K562 (cell line): ENCODE measurements around the gene FBXW7. TPM values are rescaled to one million over a fixed set of nuclear protein-coding genes. Genes with fewer than 3 reads are reported as not detected.

ENCODE experiments used
- ATAC-seq: fragments of 200-7000 bp; cut with Tn5 transposase; 3 replicates; pipeline ENCODE4 v1.9.1; 2020; ENCODE audit warnings: moderate library complexity
- BruUV-seq: library from RNA; stranded (reverse); fragments of 400-500 nt; replicated peaks from 2 replicates; lab custom pipeline; 2021; lab: Mats Ljungman, UMichigan
- CTCF ChIA-PET: fragments of 300-600 bp; formaldehyde crosslinking; extraction: SDS; loops from one replicate; lab custom pipeline; 2021; ENCODE audit warnings: low intra/inter-chr PET ratio; lab: Yijun Ruan, JAX
- POLR2A ChIA-PET: fragments of 300-600, 350-650 bp; sonication (Branson Sonifier 250); formaldehyde crosslinking; extraction: SDS; loops from one replicate; lab custom pipeline; 2021; ENCODE audit warnings: antibody characterized with exemption, inconsistent platforms; lab: Yijun Ruan, JAX
- DNase-seq, 4 experiments: peaks; one replicate each; pipeline versions ENCODE4 v3.0.0 to v3.0.0-alpha.2; 2011 to 2018; ENCODE audit warnings: low spot score in 3 of 4, mixed read lengths in 3 of 4; ENCODE audit errors: extremely low read depth in 1 of 4
- FAIRE-seq: peaks from 2 replicates; lab custom pipeline; 2011; peaks lifted over from hg19 to GRCh38; lab: Jason Lieb, UNC
- H2AFZ ChIP-seq: 2 replicates; pipeline ENCODE4 v1.6.0; 2011; ENCODE audit warnings: low read depth, low read length, control low read depth, inconsistent platforms
- H3K27ac ChIP-seq: fragments of 200-600 bp; 3 replicates; pipeline ENCODE4 v1.8.0; 2011; ENCODE audit warnings: low read depth, mild to moderate bottlenecking, control low read depth, inconsistent platforms, low read length, moderate library complexity, mixed read lengths; ENCODE audit errors: extremely low read depth
- H3K27me3 ChIP-seq, 2 experiments: fragments of 300-600 bp in 1 of 2; 2 replicates in 1 of 2; 3 replicates in 1 of 2; pipeline versions ENCODE4 v1.6.0 to v1.8.0; 2011; ENCODE audit warnings: inconsistent platforms in 2 of 2, low read length in 2 of 2, mild to moderate bottlenecking in 1 of 2, mixed read lengths in 1 of 2, moderate library complexity in 1 of 2; ENCODE audit not compliant: control insufficient read depth in 2 of 2, insufficient read depth in 2 of 2
- H3K36me3 ChIP-seq: fragments of 300-600 bp; 3 replicates; pipeline ENCODE4 v1.8.0; 2011; ENCODE audit warnings: mild to moderate bottlenecking, low read length, inconsistent platforms; ENCODE audit not compliant: control insufficient read depth, insufficient read depth
- H3K4me1 ChIP-seq, 2 experiments: fragments of 200-600 bp in 1 of 2; replicated peaks in 1 of 2; 2 replicates in 1 of 2; 3 replicates in 1 of 2; pipeline versions ENCODE4 v1.5.1 to v1.8.0; 2011; ENCODE audit warnings: inconsistent platforms in 2 of 2, low read length in 2 of 2, mild to moderate bottlenecking in 1 of 2, mixed read lengths in 1 of 2, moderate library complexity in 1 of 2; ENCODE audit not compliant: control insufficient read depth in 2 of 2, insufficient read depth in 2 of 2
- H3K4me2 ChIP-seq: 2 replicates; pipeline ENCODE4 v1.6.1; 2011; ENCODE audit warnings: low read length, control low read depth, inconsistent platforms, mixed read lengths; ENCODE audit not compliant: insufficient read depth
- H3K4me3 ChIP-seq: fragments of 200-600 bp; sonication (generic), shearing (Covaris generic); 2 replicates; pipeline ENCODE4 v1.5.1; 2016; ENCODE audit warnings: control low read depth, inconsistent platforms
- H3K79me2 ChIP-seq: fragments of 200-600 bp; 3 replicates; pipeline ENCODE4 v1.8.0; 2011; ENCODE audit warnings: low read length, inconsistent platforms; ENCODE audit not compliant: control insufficient read depth, insufficient read depth
- H3K9ac ChIP-seq, 2 experiments: 2 replicates each; pipeline versions ENCODE4 v1.6.0 to v1.6.1; 2011; ENCODE audit warnings: low read depth in 2 of 2, low read length in 2 of 2, control low read depth in 1 of 2, inconsistent platforms in 1 of 2, mild to moderate bottlenecking in 1 of 2, mixed read lengths in 1 of 2; ENCODE audit not compliant: insufficient read depth in 1 of 2
- H3K9me1 ChIP-seq: one replicate; pipeline ENCODE4 v1.6.0; 2011; ENCODE audit warnings: inconsistent platforms, mild to moderate bottlenecking, low read length, moderate library complexity; ENCODE audit not compliant: control insufficient read depth, insufficient read depth
- H3K9me3 ChIP-seq: replicated peaks from 2 replicates; pipeline ENCODE4 v1.5.1; 2011; ENCODE audit warnings: low read depth, low read length, inconsistent platforms; ENCODE audit not compliant: control insufficient read depth, insufficient read depth
- H4K20me1 ChIP-seq: replicated peaks from 2 replicates; pipeline ENCODE4 v1.6.1; 2011; ENCODE audit warnings: low read length, inconsistent platforms, mixed read lengths; ENCODE audit not compliant: control insufficient read depth, insufficient read depth
- ESRRA ChIP-seq: fragments of 450-650 bp; IDR thresholded peaks from 2 replicates; pipeline ENCODE4 v1.6.1; 2014; ENCODE audit warnings: low read depth, mild to moderate bottlenecking, moderate library complexity, borderline replicate concordance
- MXI1 ChIP-seq: IDR thresholded peaks from 2 replicates; pipeline ENCODE4 v1.6.1; 2011; ENCODE audit warnings: low read depth, mild to moderate bottlenecking, improper control_type of control experiment, low read length
- NR3C1 ChIP-seq: sonication (generic); formaldehyde crosslinking; IDR thresholded peaks from 2 replicates; pipeline ENCODE4 v1.8.1; 2022; ENCODE audit warnings: missing genetic modification reagents
- RB1 ChIP-seq: fragments of 450-650 bp; IDR thresholded peaks from 2 replicates; pipeline ENCODE4 v1.6.1; 2017; ENCODE audit warnings: low read depth, mild to moderate bottlenecking
- WGBS: fragments of 100-300 bp; shearing (Covaris generic); methylation state at CpG from one replicate; pipeline ENCODE4 v1.1.6; 2016; ENCODE audit warnings: low coverage, mixed read lengths; ENCODE audit not compliant: insufficient coverage; ENCODE audit errors: missing lambda C conversion rate; 5-methylcytosine and 5-hydroxymethylcytosine counted together
- in situ Hi-C: fragments of 300-500 bp; cut with MboI; formaldehyde crosslinking; loops from 4 replicates; pipeline ENCODE4 v1.15.0; 2018; ENCODE audit warnings: inconsistent platforms, mixed read lengths
- intact Hi-C: fragments of 100-400 bp; cut with micrococcal nuclease; formaldehyde crosslinking; loops from 2 replicates; pipeline ENCODE4 v1.14.2; 2022
- polyA plus RNA-seq, 8 experiments: library from polyadenylated mRNA; depleted of rRNA in 4 of 8; stranded (reverse) in 5 of 8; unstranded in 3 of 8; fragments of >200 nt; fragmentation: Nextera tagmentation in 2 of 8; fragmentation: Illumina TruSeq in 1 of 8; extraction: Ambion mirVana in 2 of 8; extraction: Trizol in 1 of 8; gene quantifications; 2 replicates each; pipeline versions ENCODE4 v1.2.1 to v1.2.3, GENCODE V29; 2011 to 2014; ENCODE audit warnings: inconsistent platforms in 1 of 8, missing spikeins in 1 of 8
- total RNA-seq, 7 experiments: library from RNA; depleted of rRNA in 6 of 7; stranded (reverse); fragments of >200 nt in 6 of 7; fragmentation: Illumina TruSeq in 2 of 7; extraction: Trizol in 2 of 7; gene quantifications; 2 replicates each; pipeline versions ENCODE4 v1.2.1 to v1.2.3, GENCODE V29; 2011 to 2021; ENCODE audit warnings: low replicate concordance in 1 of 7
- TF ChIP-seq, protein P1 (sequence below): sonication (generic); formaldehyde crosslinking; IDR thresholded peaks from 2 replicates; pipeline ENCODE4 v1.8.1; 2023; ENCODE audit warnings: mild to moderate bottlenecking, missing genetic modification reagents

The FBXW7 gene
- total and polyA plus RNA-seq, 9 of the 15 experiments (the other 6 are each of a cell fraction or from before 2014, with no cell fraction given): 6.8 to 44.2 (median 16.4) TPM

DNA sequence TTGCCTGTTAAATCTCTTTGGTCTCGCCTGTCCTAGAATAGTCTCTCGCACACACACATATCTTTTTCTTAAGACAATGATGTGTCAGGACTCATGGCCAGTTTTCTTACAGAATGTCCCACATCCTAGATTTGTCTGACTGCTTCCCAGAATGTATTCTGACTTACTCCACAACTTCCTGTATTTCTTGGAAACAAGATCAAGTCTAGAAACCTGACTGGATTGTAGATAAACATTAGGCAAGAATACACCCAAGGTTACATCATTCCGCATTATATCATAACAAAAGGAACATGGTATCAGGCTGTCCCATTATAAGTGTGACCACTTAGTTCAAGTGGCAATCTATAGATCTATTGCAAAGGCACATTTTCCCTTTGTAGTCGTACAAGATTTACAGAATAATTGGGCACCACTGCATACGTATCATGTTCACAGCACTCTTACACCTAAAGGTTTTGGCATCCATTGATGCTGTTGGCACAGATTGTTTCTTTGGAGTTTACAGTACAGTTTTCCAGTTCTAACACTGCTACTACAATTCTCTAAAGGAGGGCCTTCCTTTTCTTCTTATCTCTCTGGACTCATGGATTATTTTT lies 56.4 kb downstream of the FBXW7 start (continued):
- TF ChIP-seq, protein P1, sequence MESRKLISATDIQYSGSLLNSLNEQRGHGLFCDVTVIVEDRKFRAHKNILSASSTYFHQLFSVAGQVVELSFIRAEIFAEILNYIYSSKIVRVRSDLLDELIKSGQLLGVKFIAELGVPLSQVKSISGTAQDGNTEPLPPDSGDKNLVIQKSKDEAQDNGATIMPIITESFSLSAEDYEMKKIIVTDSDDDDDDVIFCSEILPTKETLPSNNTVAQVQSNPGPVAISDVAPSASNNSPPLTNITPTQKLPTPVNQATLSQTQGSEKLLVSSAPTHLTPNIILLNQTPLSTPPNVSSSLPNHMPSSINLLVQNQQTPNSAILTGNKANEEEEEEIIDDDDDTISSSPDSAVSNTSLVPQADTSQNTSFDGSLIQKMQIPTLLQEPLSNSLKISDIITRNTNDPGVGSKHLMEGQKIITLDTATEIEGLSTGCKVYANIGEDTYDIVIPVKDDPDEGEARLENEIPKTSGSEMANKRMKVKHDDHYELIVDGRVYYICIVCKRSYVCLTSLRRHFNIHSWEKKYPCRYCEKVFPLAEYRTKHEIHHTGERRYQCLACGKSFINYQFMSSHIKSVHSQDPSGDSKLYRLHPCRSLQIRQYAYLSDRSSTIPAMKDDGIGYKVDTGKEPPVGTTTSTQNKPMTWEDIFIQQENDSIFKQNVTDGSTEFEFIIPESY (CRISPR knock-in tag): no peak
- TF ChIP-seq MXI1 (no peak), ESRRA (peak; percentile 29; the same call in 1 of the 2 replicates)

DNA sequence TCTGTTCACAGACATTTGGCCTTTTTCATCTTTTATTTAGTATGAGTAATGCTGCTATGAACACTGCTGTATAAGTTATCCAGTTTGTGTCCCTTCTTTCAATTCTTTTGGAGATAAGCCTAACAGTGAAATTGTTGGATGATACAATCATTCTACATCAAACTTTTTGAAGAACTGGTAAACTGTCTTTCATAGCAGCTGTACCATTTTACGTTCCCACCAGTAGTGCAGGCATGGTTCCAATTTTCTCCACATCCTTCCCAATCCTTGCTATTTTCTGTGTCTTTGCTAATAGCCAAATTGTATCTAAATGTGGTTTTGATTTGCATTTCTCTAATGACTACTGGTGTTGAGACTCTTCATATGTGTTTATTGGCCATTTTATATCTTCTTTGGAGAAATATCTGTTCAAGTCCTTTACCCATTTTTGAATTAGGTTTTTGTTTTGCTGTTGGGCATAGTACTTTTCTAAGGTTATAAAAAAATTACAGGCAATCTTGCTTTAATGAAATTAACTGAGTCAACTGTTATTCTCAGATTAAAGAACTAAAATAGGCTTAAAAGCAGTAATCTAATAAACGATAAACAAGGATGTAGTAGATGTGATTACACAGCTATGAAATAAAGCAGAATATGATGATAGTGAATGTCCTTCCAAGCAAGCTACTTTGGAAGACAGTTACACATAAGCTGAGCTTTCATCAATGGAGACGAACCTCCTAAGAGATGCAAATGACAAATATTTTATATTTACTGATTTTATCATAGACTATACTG lies 57.2 kb downstream of the FBXW7 start:
- H3K36me3 ChIP-seq: no peaks in the 10 kb centered on the region; the same call in 2 of the 3 replicates
- H3K9me3 ChIP-seq: 0 out of 2 replicates have a peak, but pooled peaks cover 6% of the 10 kb centered on the region
- FAIRE-seq (no peak), ATAC-seq (no peak), DNase-seq (no peak)
- no peaks in the 10 kb centered on the region for H3K9me1 ChIP-seq
- H3K4me2 ChIP-seq: no peak overlapping the region
- no peak overlapping the region for H3K4me3 ChIP-seq
- 80% methylated on average over 3 of the region's 3 CpGs for WGBS
- no peaks in the 10 kb centered on the region for H4K20me1 ChIP-seq
- intact Hi-C loops (no loop called here), in situ Hi-C loops (no loop called here)
- H3K9ac ChIP-seq: no peak overlapping the region
- no peaks in the 10 kb centered on the region for H3K27me3 ChIP-seq
- H2AFZ ChIP-seq: no peak overlapping the region
- H3K27ac ChIP-seq: no peak overlapping the region
- no peaks in the 10 kb centered on the region; a peak in 1 of 5 replicates for H3K4me1 ChIP-seq
- no TSS peak for BruUV-seq
- CTCF ChIA-PET: no interaction called here
- POLR2A ChIA-PET: interaction anchor here (0.9 kb wide), 1 partner anchor 38 kb away, joined by 3 read pairs; no protein-coding TSS in a partner anchor
- H3K79me2 ChIP-seq: peaks cover 13% of the 10 kb centered on the region; the same call in 2 of the 3 replicates
- TF ChIP-seq RB1 (no peak), NR3C1 (CRISPR knock-in tag) (no peak)
